ENCODE measurements around the gene NCKAP5.

GRCh38 chr2:133497270-133497893, 70.9 kb downstream of the NCKAP5 start:
- TF ChIP-seq, protein P1, sequence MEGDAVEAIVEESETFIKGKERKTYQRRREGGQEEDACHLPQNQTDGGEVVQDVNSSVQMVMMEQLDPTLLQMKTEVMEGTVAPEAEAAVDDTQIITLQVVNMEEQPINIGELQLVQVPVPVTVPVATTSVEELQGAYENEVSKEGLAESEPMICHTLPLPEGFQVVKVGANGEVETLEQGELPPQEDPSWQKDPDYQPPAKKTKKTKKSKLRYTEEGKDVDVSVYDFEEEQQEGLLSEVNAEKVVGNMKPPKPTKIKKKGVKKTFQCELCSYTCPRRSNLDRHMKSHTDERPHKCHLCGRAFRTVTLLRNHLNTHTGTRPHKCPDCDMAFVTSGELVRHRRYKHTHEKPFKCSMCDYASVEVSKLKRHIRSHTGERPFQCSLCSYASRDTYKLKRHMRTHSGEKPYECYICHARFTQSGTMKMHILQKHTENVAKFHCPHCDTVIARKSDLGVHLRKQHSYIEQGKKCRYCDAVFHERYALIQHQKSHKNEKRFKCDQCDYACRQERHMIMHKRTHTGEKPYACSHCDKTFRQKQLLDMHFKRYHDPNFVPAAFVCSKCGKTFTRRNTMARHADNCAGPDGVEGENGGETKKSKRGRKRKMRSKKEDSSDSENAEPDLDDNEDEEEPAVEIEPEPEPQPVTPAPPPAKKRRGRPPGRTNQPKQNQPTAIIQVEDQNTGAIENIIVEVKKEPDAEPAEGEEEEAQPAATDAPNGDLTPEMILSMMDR (IDR thresholded peaks at IDR 0.05; ENCODE audit: insufficient read depth, low read length): no peak
- TF ChIP-seq, protein P2, sequence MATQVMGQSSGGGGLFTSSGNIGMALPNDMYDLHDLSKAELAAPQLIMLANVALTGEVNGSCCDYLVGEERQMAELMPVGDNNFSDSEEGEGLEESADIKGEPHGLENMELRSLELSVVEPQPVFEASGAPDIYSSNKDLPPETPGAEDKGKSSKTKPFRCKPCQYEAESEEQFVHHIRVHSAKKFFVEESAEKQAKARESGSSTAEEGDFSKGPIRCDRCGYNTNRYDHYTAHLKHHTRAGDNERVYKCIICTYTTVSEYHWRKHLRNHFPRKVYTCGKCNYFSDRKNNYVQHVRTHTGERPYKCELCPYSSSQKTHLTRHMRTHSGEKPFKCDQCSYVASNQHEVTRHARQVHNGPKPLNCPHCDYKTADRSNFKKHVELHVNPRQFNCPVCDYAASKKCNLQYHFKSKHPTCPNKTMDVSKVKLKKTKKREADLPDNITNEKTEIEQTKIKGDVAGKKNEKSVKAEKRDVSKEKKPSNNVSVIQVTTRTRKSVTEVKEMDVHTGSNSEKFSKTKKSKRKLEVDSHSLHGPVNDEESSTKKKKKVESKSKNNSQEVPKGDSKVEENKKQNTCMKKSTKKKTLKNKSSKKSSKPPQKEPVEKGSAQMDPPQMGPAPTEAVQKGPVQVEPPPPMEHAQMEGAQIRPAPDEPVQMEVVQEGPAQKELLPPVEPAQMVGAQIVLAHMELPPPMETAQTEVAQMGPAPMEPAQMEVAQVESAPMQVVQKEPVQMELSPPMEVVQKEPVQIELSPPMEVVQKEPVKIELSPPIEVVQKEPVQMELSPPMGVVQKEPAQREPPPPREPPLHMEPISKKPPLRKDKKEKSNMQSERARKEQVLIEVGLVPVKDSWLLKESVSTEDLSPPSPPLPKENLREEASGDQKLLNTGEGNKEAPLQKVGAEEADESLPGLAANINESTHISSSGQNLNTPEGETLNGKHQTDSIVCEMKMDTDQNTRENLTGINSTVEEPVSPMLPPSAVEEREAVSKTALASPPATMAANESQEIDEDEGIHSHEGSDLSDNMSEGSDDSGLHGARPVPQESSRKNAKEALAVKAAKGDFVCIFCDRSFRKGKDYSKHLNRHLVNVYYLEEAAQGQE (IDR thresholded peaks at IDR 0.05; ENCODE audit: insufficient replicate concordance, low read depth): no peak
- TF ChIP-seq GABPA (IDR thresholded peaks at IDR 0.05; ENCODE audit: low read depth): no peak

Measured in HL-60 (cell line).